Lower lobe of right lung (tissue), 2 donors: ENCODE data around the gene GRIK5. TPM values are rescaled to one million over a fixed set of nuclear protein-coding genes. Genes with fewer than 3 reads are reported as not detected.

Experiments
- ATAC-seq, 2 donors: fragments of 200-7000 bp; cut with Tn5 transposase; one replicate each; pipeline ENCODE4 v1.9.1; 2020 to 2022; ENCODE audit warnings: mild to moderate bottlenecking in 2 of 2, moderate library complexity in 2 of 2
- DNase-seq: peaks from one replicate; pipeline ENCODE4 v3.0.0-alpha.2; 2020
- H3K27ac ChIP-seq: fragments of 200-600 bp; one replicate; pipeline ENCODE4 v1.8.0; 2022
- H3K27me3 ChIP-seq: fragments of 200-600 bp; one replicate; pipeline ENCODE4 v1.8.0; 2022; ENCODE audit warnings: low read depth
- H3K36me3 ChIP-seq: fragments of 200-600 bp; one replicate; pipeline ENCODE4 v1.8.0; 2022; ENCODE audit warnings: mild to moderate bottlenecking
- H3K4me1 ChIP-seq: fragments of 200-600 bp; one replicate; pipeline ENCODE4 v1.8.0; 2022
- H3K4me3 ChIP-seq: fragments of 200-600 bp; one replicate; pipeline ENCODE4 v1.8.0; 2022; ENCODE audit warnings: mild to moderate bottlenecking
- H3K9me3 ChIP-seq: fragments of 200-600 bp; one replicate; pipeline ENCODE4 v1.8.0; 2022
- intact Hi-C: fragments of 100-400 bp; cut with DNase I; formaldehyde crosslinking; loops from one replicate; pipeline ENCODE4 v1.11.0; 2022
- total RNA-seq: library from RNA; stranded (reverse); fragmentation: NEBNext Ultra II Directional; extraction: Animal tissue kit (Norgen Biotek cat#: 25700); gene quantifications from one replicate; pipeline ENCODE4 v1.2.1, GENCODE V29; 2021
- TF ChIP-seq, protein P1 (sequence below): fragments of 200-600 bp; IDR thresholded peaks from one replicate; pipeline ENCODE4 v1.8.0; 2022; ENCODE audit warnings: antibody characterized with exemption, mild to moderate bottlenecking
- donor health status: DM: no; HTN: yes; CAD: no; lungs with severe emphysema.

The GRIK5 gene
- total RNA-seq, 1 donor from 2014 or later = 0.41 TPM

DNA sequence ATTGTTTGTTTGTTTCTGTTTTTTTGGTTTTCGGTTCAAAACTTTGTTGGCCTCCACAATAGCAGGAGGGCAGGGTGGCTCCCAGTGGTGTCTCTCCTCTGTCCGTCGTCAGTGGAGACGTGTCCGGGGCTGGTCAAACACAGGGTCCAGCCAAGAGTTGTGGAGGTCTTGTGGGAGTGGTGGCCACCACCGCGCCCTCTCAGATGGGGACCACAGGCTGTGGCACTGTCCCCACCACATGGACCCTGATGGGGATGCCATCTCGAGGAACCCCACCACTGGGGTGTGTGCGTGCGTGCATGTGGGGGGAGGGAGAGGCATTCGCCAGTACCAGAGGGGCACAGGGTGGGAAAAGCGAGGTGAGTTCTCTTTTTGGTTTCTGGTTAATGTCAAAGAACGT, 19.8 kb upstream of the GRIK5 start:
- peaks cover 3% of the 10 kb centered on the region for H3K36me3 ChIP-seq
- no peaks in the 10 kb centered on the region for H3K9me3 ChIP-seq
- no peaks in the 10 kb centered on the region for H3K27me3 ChIP-seq
- H3K4me1 ChIP-seq = peaks cover 16% of the 10 kb centered on the region
- H3K4me3 ChIP-seq = no peak overlapping the region
- TF ChIP-seq, protein P1, sequence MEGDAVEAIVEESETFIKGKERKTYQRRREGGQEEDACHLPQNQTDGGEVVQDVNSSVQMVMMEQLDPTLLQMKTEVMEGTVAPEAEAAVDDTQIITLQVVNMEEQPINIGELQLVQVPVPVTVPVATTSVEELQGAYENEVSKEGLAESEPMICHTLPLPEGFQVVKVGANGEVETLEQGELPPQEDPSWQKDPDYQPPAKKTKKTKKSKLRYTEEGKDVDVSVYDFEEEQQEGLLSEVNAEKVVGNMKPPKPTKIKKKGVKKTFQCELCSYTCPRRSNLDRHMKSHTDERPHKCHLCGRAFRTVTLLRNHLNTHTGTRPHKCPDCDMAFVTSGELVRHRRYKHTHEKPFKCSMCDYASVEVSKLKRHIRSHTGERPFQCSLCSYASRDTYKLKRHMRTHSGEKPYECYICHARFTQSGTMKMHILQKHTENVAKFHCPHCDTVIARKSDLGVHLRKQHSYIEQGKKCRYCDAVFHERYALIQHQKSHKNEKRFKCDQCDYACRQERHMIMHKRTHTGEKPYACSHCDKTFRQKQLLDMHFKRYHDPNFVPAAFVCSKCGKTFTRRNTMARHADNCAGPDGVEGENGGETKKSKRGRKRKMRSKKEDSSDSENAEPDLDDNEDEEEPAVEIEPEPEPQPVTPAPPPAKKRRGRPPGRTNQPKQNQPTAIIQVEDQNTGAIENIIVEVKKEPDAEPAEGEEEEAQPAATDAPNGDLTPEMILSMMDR = no peak
- DNase-seq (no peak), ATAC-seq (no peak)
- no peak overlapping the region for H3K27ac ChIP-seq
- intact Hi-C loops = no loop called here

GRCh38 chr19:42089191-42089750, 19.3 kb upstream of the GRIK5 start:
- Histone ChIP-seq H3K27ac (no peak overlapping the region), H3K4me1 (peaks cover 16% of the 10 kb centered on the region), H3K9me3 (no peaks in the 10 kb centered on the region), H3K27me3 (no peaks in the 10 kb centered on the region), H3K4me3 (no peak overlapping the region), H3K36me3 (peaks cover 2% of the 10 kb centered on the region)
- DNase-seq (no peak), ATAC-seq (no peak)
- TF ChIP-seq, protein P1 = no peak
- intact Hi-C loops = no loop called here

DNA sequence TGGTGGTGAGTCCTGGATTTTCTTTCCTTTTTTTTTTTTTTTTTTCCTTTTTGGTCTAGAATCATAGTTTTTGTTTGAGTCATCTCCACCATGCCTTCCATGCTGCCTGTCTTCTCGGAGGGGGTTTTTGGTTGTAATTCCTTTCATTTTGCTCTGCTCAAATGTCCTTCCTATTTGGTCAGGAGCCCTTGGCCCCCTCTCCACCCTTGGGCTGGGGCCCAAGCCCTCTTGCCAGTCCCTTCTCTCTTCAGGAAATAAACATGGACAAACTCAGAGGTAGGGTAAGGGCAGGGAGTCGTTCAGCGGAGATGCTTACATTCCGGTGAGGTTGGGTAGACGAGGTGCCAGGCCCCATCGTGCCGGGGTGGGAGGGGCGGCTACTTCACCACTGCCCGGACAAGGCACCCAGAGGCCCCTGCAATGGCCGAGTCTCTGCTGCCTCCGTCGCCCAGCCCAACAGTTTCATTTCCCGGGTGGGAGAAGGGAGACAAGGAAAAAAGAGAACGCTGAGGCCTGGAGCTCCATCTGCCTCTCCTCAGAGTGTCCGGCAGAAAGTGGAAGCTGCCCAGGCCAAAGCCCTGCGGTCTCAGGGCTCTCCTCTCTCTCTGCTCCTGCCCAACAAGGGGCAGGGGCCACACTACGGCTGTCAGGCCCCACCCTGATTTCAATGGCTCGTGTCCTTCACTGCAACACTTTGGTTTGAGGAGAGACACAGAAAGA, 18.6 kb upstream of the GRIK5 start:
- TF ChIP-seq, protein P1 = no peak
- Histone ChIP-seq H3K4me3 (no peak overlapping the region), H3K36me3 (peaks cover 5% of the 10 kb centered on the region), H3K27me3 (no peaks in the 10 kb centered on the region), H3K4me1 (peaks cover 16% of the 10 kb centered on the region), H3K27ac (no peak overlapping the region), H3K9me3 (no peaks in the 10 kb centered on the region)
- ATAC-seq = peak; percentile 21 to 24
- DNase-seq = no peak
- intact Hi-C loops = no loop called here

DNA sequence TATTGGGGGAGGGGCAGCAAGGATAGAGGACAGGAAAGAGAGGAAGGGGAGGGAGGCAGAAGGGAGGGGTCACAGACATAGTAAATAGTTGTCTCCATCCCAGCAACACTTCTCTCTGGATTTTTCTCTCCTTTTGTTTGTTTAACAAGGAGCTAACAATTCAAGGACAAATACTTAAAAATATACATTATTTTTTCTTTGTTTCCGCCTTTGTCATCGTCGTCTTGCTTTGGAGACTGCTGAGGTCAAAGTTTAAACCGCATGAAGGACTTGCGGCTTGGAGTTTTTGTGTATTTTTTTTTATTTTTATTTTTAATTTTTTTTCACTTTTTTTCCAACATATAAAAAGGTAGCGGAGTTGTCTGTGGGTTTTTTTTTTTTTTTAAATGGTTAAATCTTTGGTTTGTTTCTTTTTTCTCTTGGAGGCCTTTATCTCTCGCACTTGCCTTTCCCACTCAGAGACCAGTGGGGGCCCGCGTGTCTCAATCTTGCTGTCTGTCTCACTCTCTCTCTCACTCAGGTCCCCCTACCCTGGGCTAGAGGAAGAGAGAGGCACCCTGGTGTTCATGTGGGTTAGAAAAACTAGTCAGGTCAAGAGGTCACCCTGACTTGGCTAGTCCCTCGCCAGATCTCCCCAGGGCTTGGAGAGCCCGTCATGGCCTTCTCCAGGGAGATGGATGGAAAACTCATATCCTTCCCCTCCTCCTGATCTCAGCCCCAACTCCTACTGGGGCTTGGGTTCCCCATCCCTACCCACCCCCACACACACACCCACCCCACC, 17.0 kb upstream of the GRIK5 start:
- TF ChIP-seq, protein P1 = no peak
- no peak overlapping the region for H3K27ac ChIP-seq
- peaks cover 16% of the 10 kb centered on the region for H3K4me1 ChIP-seq
- no peak for ATAC-seq
- intact Hi-C loops = no loop called here
- H3K9me3 ChIP-seq = no peaks in the 10 kb centered on the region
- DNase-seq = peak; percentile 4
- H3K27me3 ChIP-seq = no peaks in the 10 kb centered on the region
- peaks cover 11% of the 10 kb centered on the region for H3K36me3 ChIP-seq
- no peak overlapping the region for H3K4me3 ChIP-seq

DNA sequence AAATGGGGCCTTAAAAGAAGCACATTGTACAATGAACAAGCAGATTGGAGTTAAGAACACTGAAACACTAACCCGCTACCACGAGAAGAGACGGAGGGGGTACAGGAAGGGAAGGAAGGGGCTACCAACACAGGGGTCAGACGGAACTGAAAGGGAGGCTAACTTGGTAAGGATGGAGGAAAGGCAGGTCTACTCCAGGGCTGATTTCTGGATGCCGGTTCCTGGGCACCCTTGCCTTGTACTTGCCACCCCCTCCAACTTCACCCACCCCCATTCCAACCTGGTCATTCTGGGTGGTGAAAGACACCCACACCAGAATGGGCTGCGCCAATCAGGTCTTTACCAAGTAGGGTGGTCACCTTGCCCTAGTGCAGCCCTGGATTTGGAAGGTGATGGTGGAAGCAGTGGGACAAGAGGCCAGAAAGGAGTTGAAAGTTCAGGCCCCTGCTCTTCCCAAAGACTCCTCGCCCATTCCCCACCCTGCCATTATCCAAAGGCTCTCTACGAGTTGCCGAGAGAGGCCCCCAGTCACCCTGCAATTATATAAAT, 16.3 kb upstream of the GRIK5 start:
- TF ChIP-seq, protein P1 = no peak
- Histone ChIP-seq H3K36me3 (peaks cover 18% of the 10 kb centered on the region), H3K27me3 (no peaks in the 10 kb centered on the region), H3K27ac (no peak overlapping the region), H3K4me1 (peaks cover 16% of the 10 kb centered on the region), H3K9me3 (no peaks in the 10 kb centered on the region), H3K4me3 (no peak overlapping the region)
- ATAC-seq (no peak), DNase-seq (peak; percentile 14)
- intact Hi-C loops = no loop called here
